ENCODE results near the gene FLT3LG. TPM values are rescaled to one million over a fixed set of nuclear protein-coding genes. Genes with fewer than 3 reads are reported as not detected.

The FLT3LG gene
- total RNA-seq, 1 experiment from 2014 or later, result 0.18 TPM

- CTCF ChIA-PET, result no interaction called here
- 0 out of 2 replicates have a peak, but pooled peaks cover 3% of the 10 kb centered on the region for H3K4me1 ChIP-seq (ENCODE audit: insufficient read depth, low read length)
- H3K9me2 ChIP-seq (replicated peaks; ENCODE audit: low read length), result no peaks in the 10 kb centered on the region
- no peaks in the 10 kb centered on the region for H3F3A ChIP-seq (ENCODE audit: low read length, unreplicated experiment)
- ATAC-seq (no peak), DNase-seq (no peak)
- no TSS peak for BruUV-seq (replicated peaks)
- no peaks in the 10 kb centered on the region for H3K36me3 ChIP-seq (ENCODE audit: low read depth, low read length)
- no peak overlapping the region for H2AFZ ChIP-seq (ENCODE audit: low read length)
- POLR2A ChIA-PET (ENCODE audit: unreplicated experiment), result no interaction called here
- H3K27me3 ChIP-seq (ENCODE audit: low read length), result no peaks in the 10 kb centered on the region
- TF ChIP-seq EZH2 (IDR thresholded peaks at IDR 0.05; ENCODE audit: low read length, unreplicated experiment), result no peak
- TF ChIP-seq, protein P1, sequence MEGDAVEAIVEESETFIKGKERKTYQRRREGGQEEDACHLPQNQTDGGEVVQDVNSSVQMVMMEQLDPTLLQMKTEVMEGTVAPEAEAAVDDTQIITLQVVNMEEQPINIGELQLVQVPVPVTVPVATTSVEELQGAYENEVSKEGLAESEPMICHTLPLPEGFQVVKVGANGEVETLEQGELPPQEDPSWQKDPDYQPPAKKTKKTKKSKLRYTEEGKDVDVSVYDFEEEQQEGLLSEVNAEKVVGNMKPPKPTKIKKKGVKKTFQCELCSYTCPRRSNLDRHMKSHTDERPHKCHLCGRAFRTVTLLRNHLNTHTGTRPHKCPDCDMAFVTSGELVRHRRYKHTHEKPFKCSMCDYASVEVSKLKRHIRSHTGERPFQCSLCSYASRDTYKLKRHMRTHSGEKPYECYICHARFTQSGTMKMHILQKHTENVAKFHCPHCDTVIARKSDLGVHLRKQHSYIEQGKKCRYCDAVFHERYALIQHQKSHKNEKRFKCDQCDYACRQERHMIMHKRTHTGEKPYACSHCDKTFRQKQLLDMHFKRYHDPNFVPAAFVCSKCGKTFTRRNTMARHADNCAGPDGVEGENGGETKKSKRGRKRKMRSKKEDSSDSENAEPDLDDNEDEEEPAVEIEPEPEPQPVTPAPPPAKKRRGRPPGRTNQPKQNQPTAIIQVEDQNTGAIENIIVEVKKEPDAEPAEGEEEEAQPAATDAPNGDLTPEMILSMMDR (conservative IDR thresholded peaks at IDR 0.05; ENCODE audit: low read depth, low read length), result no peak
- no peak for TF ChIP-seq EZH2phosphoT487 (IDR thresholded peaks at IDR 0.05; ENCODE audit: borderline replicate concordance, low read length)
- H3K27ac ChIP-seq (ENCODE audit: low read length), result no peak overlapping the region
- H3K9me3 ChIP-seq (ENCODE audit: low read length), result no peaks in the 10 kb centered on the region
- H3K4me3 ChIP-seq (ENCODE audit: low read length), result no peak overlapping the region
- H3K9ac ChIP-seq (ENCODE audit: low read length), result no peak overlapping the region
- H4K20me1 ChIP-seq (ENCODE audit: low read length), result no peaks in the 10 kb centered on the region
- no peak overlapping the region for H3K4me2 ChIP-seq (ENCODE audit: low read length)
- H3K79me2 ChIP-seq (ENCODE audit: low read length), result no peaks in the 10 kb centered on the region
- intact Hi-C loops (cut with micrococcal nuclease), result no loop called here
Measured at GRCh38 chr19:49524812-49525455, 50.9 kb downstream of the FLT3LG start.

GRCh38 chr19:49528211-49528771 lies 54.3 kb downstream of the FLT3LG start:
- no peaks in the 10 kb centered on the region for H3K9me2 ChIP-seq (replicated peaks; ENCODE audit: low read length)
- no peaks in the 10 kb centered on the region for H4K20me1 ChIP-seq (ENCODE audit: low read length)
- H3K27me3 ChIP-seq (ENCODE audit: low read length), result no peaks in the 10 kb centered on the region
- peaks cover 8% of the 10 kb centered on the region; the same call in 1 of the 2 replicates for H3K4me1 ChIP-seq (ENCODE audit: insufficient read depth, low read length)
- H2AFZ ChIP-seq (ENCODE audit: low read length), result peak overlapping the region; percentile 30
- DNase-seq, result no peak
- ATAC-seq, result no peak
- POLR2A ChIA-PET (ENCODE audit: unreplicated experiment), result interaction anchor here (0.6 kb wide), 2 partner anchors 19 to 304 kb away, joined by 3 to 6 read pairs; no protein-coding TSS in a partner anchor
- peak overlapping the region; percentile 48 for H3K4me3 ChIP-seq (ENCODE audit: low read length)
- TF ChIP-seq, protein P1 (conservative IDR thresholded peaks at IDR 0.05; ENCODE audit: low read depth, low read length), result no peak
- TF ChIP-seq EZH2 (IDR thresholded peaks at IDR 0.05; ENCODE audit: low read length, unreplicated experiment), result no peak
- TF ChIP-seq EZH2phosphoT487 (IDR thresholded peaks at IDR 0.05; ENCODE audit: borderline replicate concordance, low read length), result no peak
- H3K9ac ChIP-seq (ENCODE audit: low read length), result no peak overlapping the region
- CTCF ChIA-PET, result interaction anchor here (1.3 to 1.4 kb wide), 2 partner anchors 18 to 42 kb away, joined by 4 to 5 read pairs; no protein-coding TSS in a partner anchor
- H3K79me2 ChIP-seq (ENCODE audit: low read length), result no peaks in the 10 kb centered on the region
- no peak overlapping the region for H3K27ac ChIP-seq (ENCODE audit: low read length)
- no peaks in the 10 kb centered on the region for H3K9me3 ChIP-seq (ENCODE audit: low read length)
- intact Hi-C loops (cut with micrococcal nuclease), result no loop called here
- BruUV-seq (replicated peaks), result TSS peak; percentile 87
- no peaks in the 10 kb centered on the region for H3K36me3 ChIP-seq (ENCODE audit: low read depth, low read length)
- H3F3A ChIP-seq (ENCODE audit: low read length, unreplicated experiment), result no peaks in the 10 kb centered on the region
- H3K4me2 ChIP-seq (ENCODE audit: low read length), result peak overlapping the region; percentile 79

DNA sequence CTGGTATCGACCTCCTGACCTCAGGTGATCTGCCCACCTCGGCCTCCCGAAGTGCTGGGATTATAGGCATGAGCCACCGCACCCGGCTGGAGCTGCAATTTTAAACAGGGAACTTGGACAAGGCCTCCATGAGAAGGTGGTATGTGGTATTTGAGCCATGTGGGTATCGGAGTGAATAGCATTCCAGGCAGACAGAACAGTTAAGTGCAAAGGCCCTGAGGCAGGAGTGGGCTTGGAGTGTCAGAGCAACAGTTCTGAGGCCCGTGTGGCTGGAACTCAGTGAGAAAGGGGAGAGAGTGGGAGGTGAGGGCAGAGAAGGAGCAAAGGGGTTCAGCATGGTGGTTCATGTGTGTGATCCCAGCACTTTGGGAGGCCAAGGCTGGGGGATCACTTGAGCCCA lies 56.7 kb downstream of the FLT3LG start:
- Histone ChIP-seq H3K4me2 (ENCODE audit: low read length) (no peak overlapping the region), H3K79me2 (ENCODE audit: low read length) (no peaks in the 10 kb centered on the region)

More for the DNA sequence above, 56.7 kb downstream of the FLT3LG start:
- TF ChIP-seq, protein P1 (conservative IDR thresholded peaks at IDR 0.05; ENCODE audit: low read depth, low read length), result no peak
- TF ChIP-seq EZH2 (IDR thresholded peaks at IDR 0.05; ENCODE audit: low read length, unreplicated experiment) (no peak), EZH2phosphoT487 (IDR thresholded peaks at IDR 0.05; ENCODE audit: borderline replicate concordance, low read length) (no peak)
- Histone ChIP-seq H3F3A (ENCODE audit: low read length, unreplicated experiment) (no peaks in the 10 kb centered on the region), H3K27ac (ENCODE audit: low read length) (no peak overlapping the region), H3K4me3 (ENCODE audit: low read length) (no peak overlapping the region), H3K9me3 (ENCODE audit: low read length) (no peaks in the 10 kb centered on the region), H3K9ac (ENCODE audit: low read length) (no peak overlapping the region), H3K36me3 (ENCODE audit: low read depth, low read length) (no peaks in the 10 kb centered on the region), H3K27me3 (ENCODE audit: low read length) (no peaks in the 10 kb centered on the region), H3K9me2 (replicated peaks; ENCODE audit: low read length) (no peaks in the 10 kb centered on the region), H4K20me1 (ENCODE audit: low read length) (no peaks in the 10 kb centered on the region), H3K4me1 (ENCODE audit: insufficient read depth, low read length) (peaks cover 14% of the 10 kb centered on the region; the same call in 1 of the 2 replicates), H2AFZ (ENCODE audit: low read length) (no peak overlapping the region)
- POLR2A ChIA-PET (ENCODE audit: unreplicated experiment), result no interaction called here
- intact Hi-C loops (cut with micrococcal nuclease), result no loop called here
- DNase-seq, result no peak
- ATAC-seq, result no peak
- CTCF ChIA-PET, result no interaction called here
- BruUV-seq (replicated peaks), result no TSS peak
